Heart left ventricle (tissue), 16 donors: ENCODE measurements around the gene ARHGAP8. TPM values are rescaled to one million over a fixed set of nuclear protein-coding genes. Genes with fewer than 3 reads are reported as not detected.

ENCODE experiments used
- ATAC-seq, 4 donors: fragments of 200-7000 bp; cut with Tn5 transposase; one replicate each; pipeline ENCODE4 v1.9.1; 2020 to 2022; ENCODE audit warnings: moderate library complexity in 4 of 4, mild to moderate bottlenecking in 3 of 4, moderate number of reproducible peaks in 1 of 4
- DNase-seq, 5 donors: peaks; one replicate each; pipeline ENCODE4 v3.0.0-alpha.2; 2020
- H3K27ac ChIP-seq, 12 donors: fragments of 200-600 bp; sonication (generic) in 4 of 12; one replicate each; pipeline versions ENCODE4 v1.5.0 to v1.8.0; 2016 to 2022; ENCODE audit warnings: mild to moderate bottlenecking in 2 of 12
- H3K27me3 ChIP-seq, 9 donors: fragments of 200-600 bp; sonication (generic) in 2 of 9; one replicate each; pipeline versions ENCODE4 v1.5.1 to v1.8.0; 2016 to 2022; ENCODE audit warnings: mild to moderate bottlenecking in 3 of 9
- H3K36me3 ChIP-seq, 9 donors: fragments of 200-600 bp; sonication (generic) in 2 of 9; one replicate each; pipeline versions ENCODE4 v1.5.0 to v1.8.0; 2018 to 2022; ENCODE audit warnings: mild to moderate bottlenecking in 2 of 9
- H3K4me1 ChIP-seq, 12 donors: fragments of 200-600 bp; sonication (generic) in 4 of 12; one replicate each; pipeline versions ENCODE4 v1.5.0 to v1.8.0; 2016 to 2022; ENCODE audit warnings: mild to moderate bottlenecking in 3 of 12
- H3K4me3 ChIP-seq, 12 donors: fragments of 200-600 bp; sonication (generic) in 4 of 12; one replicate each; pipeline versions ENCODE4 v1.5.0 to v1.8.0; 2017 to 2022; ENCODE audit warnings: mild to moderate bottlenecking in 9 of 12, moderate library complexity in 4 of 12
- H3K9me3 ChIP-seq, 12 donors: fragments of 200-600 bp; sonication (generic) in 4 of 12; one replicate each; pipeline versions ENCODE4 v1.5.0 to v1.8.0; 2016 to 2022; ENCODE audit warnings: mild to moderate bottlenecking in 1 of 12
- POLR2A ChIP-seq, 2 donors: fragments of 450-650 bp; IDR thresholded peaks; one replicate each; pipeline ENCODE4 v1.6.1; 2017; ENCODE audit warnings: antibody characterized with exemption in 2 of 2, mild to moderate bottlenecking in 2 of 2, moderate library complexity in 2 of 2
- WGBS, 4 donors: extraction: QIAGEN DNeasy Blood & Tissue Kit in 2 of 4; methylation state at CpG; one replicate each; pipeline versions ENCODE4 v1.1.5 to v1.1.7; 2013 to 2018; 5-methylcytosine and 5-hydroxymethylcytosine counted together
- intact Hi-C, 10 donors: fragments of 100-400 bp; cut with DNase I; formaldehyde crosslinking; loops; one replicate each; pipeline versions ENCODE4 v1.11.1 to v1.14.2; 2022
- polyA plus RNA-seq, 2 donors: library from polyadenylated mRNA; stranded (reverse); fragments of 200-250 nt; gene quantifications; one replicate each; pipeline ENCODE4 v1.2.3, GENCODE V29; 2013
- total RNA-seq, 9 donors: library from RNA; depleted of rRNA in 2 of 9; stranded (reverse); fragments of >200 nt in 2 of 9; fragmentation: NEBNext Ultra II Directional in 3 of 9; extraction: Animal tissue kit (Norgen Biotek cat#: 25700) in 3 of 9; gene quantifications; one replicate each; pipeline versions ENCODE4 v1.1.0 to v1.2.4, GENCODE V29; 2016 to 2023
- TF ChIP-seq, protein P1 (sequence below), 12 donors: fragments of 200-600 bp; sonication (generic) in 4 of 12; IDR thresholded peaks; one replicate each; pipeline versions ENCODE4 v1.5.0 to v1.8.0; 2018 to 2022; ENCODE audit warnings: antibody characterized with exemption in 12 of 12, mild to moderate bottlenecking in 5 of 12
- donor health status: ischemic (EF 13 %, LVEDD 7.1; RV severe dilation, severe dysfunction).
- donor health status: healthy with polysubstance abuse.
- donor health status: DM: no; HTN: yes; CAD: no.
- donor health status: DM: no; HTN: no; CAD: no.
- donor health status: ischemic (EF 25% LVEDD 6.9; RV normal size, moderate dysfunction).
- donor health status: ischemic (EF 25% LVEDD 5.7; RV mildly dilated, moderate dysfunction).
- donor health status: healthy.
- donor health status: DM: yes; HTN: yes; CAD: no.
- donor health status: ischemic (EF 35%, LVEDD 5.7; RV mildly dilated, moderate dysfunction).
- donor health status: nonischemic (EF 11% LVEDD 7.7; RV severe dilation, severe dysfunction).
- donor health status: DM: yes; HTN: yes; CAD: no.
- donor health status: PGD.
- donor health status: ischemic (EF 29% LVEDD 5.4; RV normal size, mild dysfunction).
- donor health status: nonischemic (EF 23%, LVEDD 6.1; RV moderate dilation, normal function).

The ARHGAP8 gene
- total and polyA plus RNA-seq, 11 donors, result 0.08 to 1.3 (median 0.23) TPM; not detected in 7

DNA sequence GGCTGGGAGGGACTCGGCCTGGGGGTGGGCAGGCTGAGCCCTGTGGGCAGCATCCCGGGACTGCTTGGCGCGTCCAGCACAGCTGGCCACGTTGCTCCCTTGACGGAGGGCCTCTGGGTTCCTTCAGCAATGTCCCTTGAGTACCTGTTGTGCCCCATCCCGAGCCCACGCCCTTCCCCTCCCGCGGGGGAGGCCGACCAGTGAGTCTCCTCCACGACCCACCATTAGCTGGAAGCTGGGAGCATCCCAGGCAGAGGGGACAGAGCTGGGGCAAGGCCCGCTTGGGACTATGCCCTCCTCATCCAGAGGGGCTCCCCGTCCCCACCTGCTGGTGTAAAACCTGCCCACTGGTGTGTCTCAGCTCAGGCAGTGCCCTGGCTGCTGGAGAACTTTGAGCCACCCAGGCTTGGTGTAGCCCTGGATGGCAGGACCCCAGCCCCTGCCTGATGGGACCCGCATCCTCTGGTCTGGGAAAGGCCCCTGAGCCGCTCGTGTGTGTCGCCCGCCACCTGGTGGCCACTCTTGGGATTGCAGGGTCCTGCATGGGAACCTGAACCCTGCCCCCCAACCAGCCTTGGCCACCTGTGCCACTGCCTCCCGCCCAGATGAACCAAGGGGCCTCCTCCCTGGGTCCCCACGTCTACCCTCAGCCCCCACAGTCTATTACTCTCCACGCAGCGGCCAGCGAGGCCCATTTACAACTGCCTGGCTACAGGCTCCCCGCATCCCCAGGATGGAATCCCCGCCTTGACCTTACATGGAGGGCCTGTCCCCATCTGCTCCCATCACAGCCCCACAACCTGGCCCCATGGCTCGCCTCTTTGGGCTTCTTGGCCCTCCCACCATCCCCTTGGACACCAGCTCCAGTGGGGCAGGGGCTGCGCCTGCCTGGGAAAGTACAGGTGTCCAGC is 16.6 kb upstream of the ARHGAP8 start:
- H3K36me3 ChIP-seq, result no peaks in the 10 kb centered on the region
- DNase-seq (peak; percentile 66 to 88 (median 70)), ATAC-seq (peak in 3 of 4 donors; percentile 52 to 64 (median 59))
- H3K4me1 ChIP-seq, result peaks cover 0 to 11% (median 0%) of the 10 kb centered on the region in 12 donors
- TF ChIP-seq POLR2A (IDR thresholded peaks at IDR 0.05), result no peak
- TF ChIP-seq, protein P1, sequence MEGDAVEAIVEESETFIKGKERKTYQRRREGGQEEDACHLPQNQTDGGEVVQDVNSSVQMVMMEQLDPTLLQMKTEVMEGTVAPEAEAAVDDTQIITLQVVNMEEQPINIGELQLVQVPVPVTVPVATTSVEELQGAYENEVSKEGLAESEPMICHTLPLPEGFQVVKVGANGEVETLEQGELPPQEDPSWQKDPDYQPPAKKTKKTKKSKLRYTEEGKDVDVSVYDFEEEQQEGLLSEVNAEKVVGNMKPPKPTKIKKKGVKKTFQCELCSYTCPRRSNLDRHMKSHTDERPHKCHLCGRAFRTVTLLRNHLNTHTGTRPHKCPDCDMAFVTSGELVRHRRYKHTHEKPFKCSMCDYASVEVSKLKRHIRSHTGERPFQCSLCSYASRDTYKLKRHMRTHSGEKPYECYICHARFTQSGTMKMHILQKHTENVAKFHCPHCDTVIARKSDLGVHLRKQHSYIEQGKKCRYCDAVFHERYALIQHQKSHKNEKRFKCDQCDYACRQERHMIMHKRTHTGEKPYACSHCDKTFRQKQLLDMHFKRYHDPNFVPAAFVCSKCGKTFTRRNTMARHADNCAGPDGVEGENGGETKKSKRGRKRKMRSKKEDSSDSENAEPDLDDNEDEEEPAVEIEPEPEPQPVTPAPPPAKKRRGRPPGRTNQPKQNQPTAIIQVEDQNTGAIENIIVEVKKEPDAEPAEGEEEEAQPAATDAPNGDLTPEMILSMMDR (IDR thresholded peaks at IDR 0.05), result peak; percentile 92 to 100 (median 99)
- no peaks in the 10 kb centered on the region for H3K9me3 ChIP-seq
- H3K27ac ChIP-seq, result no peak overlapping the region
- H3K27me3 ChIP-seq, result peaks cover 0 to 32% (median 17%) of the 10 kb centered on the region in 9 donors
- WGBS, 4 donors, result 32 to 50% (median 37%) methylated on average over 2 to 28 of the region's 28 CpGs
- intact Hi-C loops, result loop anchor here (1.0 to 2.0 kb wide), 2 partner anchors 38 to 39 kb away; no protein-coding TSS in a partner anchor
- H3K4me3 ChIP-seq, result no peak overlapping the region

DNA sequence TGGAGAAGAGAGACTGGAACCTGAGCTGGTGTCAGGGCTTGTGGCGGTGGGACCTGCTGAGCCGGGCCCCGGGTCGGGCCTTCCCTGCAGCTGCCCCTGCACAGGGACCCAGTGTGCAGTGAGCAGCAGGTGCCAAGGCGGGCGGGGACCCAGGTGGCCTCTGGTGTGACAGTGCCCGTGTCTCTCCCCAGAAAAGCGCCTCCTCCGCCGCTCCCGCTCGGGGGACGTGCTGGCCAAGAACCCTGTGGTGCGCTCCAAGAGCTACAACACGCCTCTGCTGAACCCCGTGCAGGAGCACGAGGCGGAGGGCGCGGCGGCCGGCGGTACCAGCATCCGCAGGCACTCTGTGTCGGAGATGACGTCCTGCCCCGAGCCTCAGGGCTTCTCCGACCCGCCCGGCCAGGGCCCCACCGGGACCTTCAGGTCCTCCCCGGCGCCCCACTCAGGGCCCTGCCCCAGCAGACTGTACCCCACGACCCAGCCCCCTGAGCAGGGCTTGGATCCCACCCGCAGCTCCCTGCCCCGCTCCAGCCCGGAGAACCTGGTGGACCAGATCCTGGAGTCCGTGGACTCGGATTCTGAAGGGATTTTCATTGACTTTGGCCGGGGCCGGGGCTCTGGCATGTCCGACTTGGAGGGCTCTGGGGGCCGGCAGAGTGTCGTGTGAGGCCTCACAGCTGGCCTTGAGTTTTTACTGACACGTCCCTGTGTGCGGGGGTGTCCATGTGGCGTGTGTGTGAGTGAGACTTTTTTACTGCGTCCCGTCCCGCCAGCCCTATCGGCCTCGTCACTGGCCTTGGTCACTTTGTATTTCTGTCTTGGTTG is 15.6 kb upstream of the ARHGAP8 start:
- Histone ChIP-seq H3K27ac (no peak overlapping the region), H3K27me3 (peaks cover 0 to 32% (median 17%) of the 10 kb centered on the region in 9 donors), H3K4me1 (peaks cover 0 to 11% (median 0%) of the 10 kb centered on the region in 12 donors), H3K36me3 (no peaks in the 10 kb centered on the region), H3K4me3 (no peak overlapping the region), H3K9me3 (no peaks in the 10 kb centered on the region)
- 50 to 67% (median 57%) methylated on average over 30 to 52 of the region's 52 CpGs for WGBS, 4 donors
- intact Hi-C loops, result loop anchor here in 6 of 10 donors (1.0 to 2.0 kb wide), 2 partner anchors 39 to 40 kb away; no protein-coding TSS in a partner anchor
- TF ChIP-seq, protein P1 (IDR thresholded peaks at IDR 0.05), result no peak
- TF ChIP-seq POLR2A (IDR thresholded peaks at IDR 0.05), result no peak
- peak in 2 of 4 donors; percentile 25 to 35 for ATAC-seq
- peak in 2 of 5 donors; percentile 22 to 57 for DNase-seq

DNA sequence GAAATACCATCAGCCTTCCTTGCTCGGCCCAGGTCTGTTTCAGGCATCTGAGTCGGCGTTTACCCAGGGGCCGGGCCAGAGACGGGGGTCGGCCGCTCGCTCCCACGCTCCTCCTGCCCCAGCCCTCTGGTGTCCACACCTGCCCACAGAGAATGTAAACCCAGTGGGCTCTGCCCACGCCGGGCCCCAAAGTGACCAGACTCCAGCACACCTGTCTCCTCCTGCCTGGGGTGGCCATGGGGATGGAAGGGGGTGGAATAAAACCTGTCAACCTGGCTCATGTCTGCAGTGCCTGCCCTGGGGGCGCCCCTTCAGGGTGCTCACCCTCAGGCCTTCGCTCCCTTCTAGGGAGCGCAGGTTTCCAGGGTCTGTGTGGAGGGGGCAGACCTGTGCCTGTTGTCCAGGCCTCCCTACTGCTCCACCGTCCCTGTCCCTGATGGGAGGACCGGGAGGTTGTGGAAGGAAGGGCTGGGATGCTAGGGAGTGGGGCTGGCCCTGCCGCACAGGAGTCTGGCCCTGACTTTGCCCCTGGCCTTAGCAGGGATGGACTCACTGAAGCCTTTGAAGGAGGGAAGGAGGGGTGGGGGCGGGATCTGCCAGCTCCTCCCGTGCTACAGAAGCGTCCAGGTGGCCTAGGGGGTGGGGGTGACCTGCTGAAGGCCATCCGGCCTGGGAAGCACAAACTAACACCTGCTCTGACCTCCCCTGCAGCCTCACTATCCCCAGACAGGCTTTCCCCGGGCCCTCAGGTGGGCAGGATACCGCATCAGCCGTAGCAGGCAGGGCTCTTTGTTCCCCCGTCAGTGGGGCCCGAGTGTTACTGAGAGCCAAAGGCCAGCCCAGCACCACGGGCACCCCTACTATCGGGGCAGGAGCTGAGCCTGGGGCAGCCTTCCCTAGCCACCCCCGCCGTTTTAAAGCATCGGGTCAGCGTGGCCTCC is 14.7 kb upstream of the ARHGAP8 start:
- no peak overlapping the region for H3K4me3 ChIP-seq
- H3K36me3 ChIP-seq, result no peaks in the 10 kb centered on the region
- peak in 1 of 5 donors; percentile 25 for DNase-seq
- intact Hi-C loops, result loop anchor here in 2 of 10 donors (2.0 kb wide), 1 partner anchor 41 kb away; no protein-coding TSS in a partner anchor
- TF ChIP-seq POLR2A (IDR thresholded peaks at IDR 0.05), result no peak
- TF ChIP-seq, protein P1 (IDR thresholded peaks at IDR 0.05), result no peak
- 45 to 59% (median 55%) methylated on average over 21 to 32 of the region's 32 CpGs for WGBS, 4 donors
- no peaks in the 10 kb centered on the region for H3K9me3 ChIP-seq
- peaks cover 0 to 11% (median 0%) of the 10 kb centered on the region in 12 donors for H3K4me1 ChIP-seq
- no peak for ATAC-seq
- peaks cover 0 to 32% (median 17%) of the 10 kb centered on the region in 9 donors for H3K27me3 ChIP-seq
- H3K27ac ChIP-seq, result no peak overlapping the region
